H1 (cell line): ENCODE measurements around the gene CCNH. TPM values are rescaled to one million over a fixed set of nuclear protein-coding genes. Genes with fewer than 3 reads are reported as not detected.

Experiments
- CTCF ChIA-PET: fragments of 300-600 bp; sonication (Branson Sonifier 250); formaldehyde crosslinking; loops from one replicate; lab custom pipeline; 2021; ENCODE audit not compliant: partially characterized antibody; lab: Charles Lee
- POLR2A ChIA-PET: fragments of 300-600 bp; sonication (Branson Sonifier 250); formaldehyde crosslinking; loops from one replicate; lab custom pipeline; 2021; ENCODE audit warnings: inconsistent platforms; ENCODE audit not compliant: partially characterized antibody; lab: Charles Lee
- DNase-seq, 2 experiments: peaks; one replicate each; pipeline versions ENCODE4 v3.0.0 to v3.0.0-alpha.2; 2010 to 2022; ENCODE audit warnings: low spot score in 2 of 2, low read depth in 1 of 2, mixed read lengths in 1 of 2
- FAIRE-seq: peaks from 2 replicates; lab custom pipeline; 2011; peaks lifted over from hg19 to GRCh38; lab: Jason Lieb, UNC
- H2AFZ ChIP-seq: 2 replicates; pipeline ENCODE4 v1.8.1; 2012; ENCODE audit warnings: low read length, inconsistent platforms
- H2AK5ac ChIP-seq: 2 replicates; pipeline ENCODE4 v1.6.1; 2013; ENCODE audit warnings: low read depth, low read length
- H2BK120ac ChIP-seq: replicated peaks from 2 replicates; pipeline ENCODE3; 2013; ENCODE audit warnings: low read depth, low read length, inconsistent platforms
- H2BK12ac ChIP-seq: 2 replicates; pipeline ENCODE4 v1.6.1; 2013; ENCODE audit warnings: low read depth, low read length
- H2BK15ac ChIP-seq: 2 replicates; pipeline ENCODE4 v1.6.1; 2013; ENCODE audit warnings: low read length
- H2BK20ac ChIP-seq: 2 replicates; pipeline ENCODE4 v1.6.1; 2013; ENCODE audit warnings: low read length
- H2BK5ac ChIP-seq: 2 replicates; pipeline ENCODE4 v1.6.1; 2013; ENCODE audit warnings: low read depth, low read length
- H3K14ac ChIP-seq: 2 replicates; pipeline ENCODE4 v1.6.1; 2013; ENCODE audit warnings: inconsistent platforms; ENCODE audit not compliant: insufficient read length
- H3K18ac ChIP-seq: 2 replicates; pipeline ENCODE4 v1.6.1; 2013; ENCODE audit warnings: low read length; ENCODE audit errors: extremely low read depth
- H3K23ac ChIP-seq: 2 replicates; pipeline ENCODE4 v1.6.1; 2013; ENCODE audit warnings: inconsistent platforms; ENCODE audit not compliant: insufficient read length
- H3K23me2 ChIP-seq: 2 replicates; pipeline ENCODE4 v1.6.1; 2013; ENCODE audit warnings: low read depth, low read length
- H3K27ac ChIP-seq: 2 replicates; pipeline ENCODE4 v1.6.1; 2011; ENCODE audit warnings: low read depth, low read length, inconsistent platforms
- H3K27me3 ChIP-seq, 4 experiments: replicated peaks in 1 of 4; 1 replicate in 1 of 4; 2 replicates in 3 of 4; pipeline versions ENCODE4 v1.6.1 to v1.8.1; 2011 to 2013; ENCODE audit warnings: low read length in 3 of 4, mild to moderate bottlenecking in 3 of 4, inconsistent platforms in 2 of 4, mixed read lengths in 2 of 4, moderate library complexity in 1 of 4; ENCODE audit not compliant: control insufficient read depth in 3 of 4, insufficient read depth in 3 of 4; ENCODE audit errors: extremely low read depth in 1 of 4
- H3K36me3 ChIP-seq, 4 experiments: 2 replicates each; pipeline versions ENCODE4 v1.6.1 to v1.8.1; 2011 to 2013; ENCODE audit warnings: mild to moderate bottlenecking in 4 of 4, low read length in 3 of 4, moderate library complexity in 2 of 4, control low read depth in 1 of 4, inconsistent platforms in 1 of 4; ENCODE audit not compliant: insufficient read depth in 4 of 4, control insufficient read depth in 2 of 4
- H3K4ac ChIP-seq: replicated peaks from 2 replicates; pipeline ENCODE3; 2013; ENCODE audit warnings: low read length, low read depth, mixed read lengths, inconsistent platforms; ENCODE audit not compliant: insufficient read length
- H3K4me1 ChIP-seq, 4 experiments: replicated peaks in 1 of 4; 1 replicate in 1 of 4; 2 replicates in 3 of 4; pipeline versions ENCODE4 v1.6.1 to v1.8.1; 2011 to 2013; ENCODE audit warnings: low read length in 3 of 4, inconsistent platforms in 2 of 4, mixed read lengths in 1 of 4; ENCODE audit not compliant: insufficient read depth in 4 of 4, control insufficient read depth in 3 of 4
- H3K4me2 ChIP-seq, 2 experiments: 2 replicates each; pipeline versions ENCODE4 v1.6.1 to v1.8.1; 2011 to 2013; ENCODE audit warnings: low read depth in 2 of 2, low read length in 2 of 2, control low read depth in 1 of 2, inconsistent platforms in 1 of 2, mild to moderate bottlenecking in 1 of 2; ENCODE audit not compliant: insufficient read depth in 1 of 2
- H3K4me3 ChIP-seq, 4 experiments: fragments of 200-600, 300-600 bp in 1 of 4; sonication (generic), shearing (Covaris generic), sonication (Bioruptor Twin) in 1 of 4; 2 replicates each; pipeline versions ENCODE4 v1.5.1 to v1.8.1; 2011 to 2016; ENCODE audit warnings: low read length in 4 of 4, low read depth in 3 of 4, control low read depth in 2 of 4, inconsistent platforms in 2 of 4, mild to moderate bottlenecking in 2 of 4, mixed read lengths in 1 of 4, moderate library complexity in 1 of 4; ENCODE audit not compliant: insufficient read depth in 2 of 4; ENCODE audit errors: extremely low read depth in 1 of 4
- H3K56ac ChIP-seq: replicated peaks from 2 replicates; pipeline ENCODE3; 2013; ENCODE audit warnings: low read depth, mild to moderate bottlenecking, mixed read lengths, low read length, inconsistent platforms; ENCODE audit not compliant: insufficient read length
- H3K79me1 ChIP-seq: 2 replicates; pipeline ENCODE4 v1.6.1; 2013; ENCODE audit warnings: low read depth, low read length, control low read depth
- H3K79me2 ChIP-seq, 2 experiments: 2 replicates each; pipeline versions ENCODE4 v1.6.1 to v1.8.1; 2012 to 2013; ENCODE audit warnings: low read length in 2 of 2, mild to moderate bottlenecking in 2 of 2, inconsistent platforms in 1 of 2; ENCODE audit not compliant: insufficient read depth in 2 of 2, control insufficient read depth in 1 of 2
- H3K9ac ChIP-seq, 4 experiments: replicated peaks in 1 of 4; 1 replicate in 1 of 4; 2 replicates in 3 of 4; pipeline versions ENCODE4 v1.6.1 to v1.8.1; 2011 to 2013; ENCODE audit warnings: low read depth in 3 of 4, low read length in 3 of 4, control low read depth in 2 of 4, mild to moderate bottlenecking in 2 of 4, moderate library complexity in 2 of 4, inconsistent platforms in 1 of 4; ENCODE audit errors: extremely low read depth in 1 of 4
- H3K9me3 ChIP-seq, 2 experiments: 2 replicates each; pipeline versions ENCODE4 v1.6.1 to v1.8.1; 2012 to 2013; ENCODE audit warnings: mild to moderate bottlenecking in 2 of 2, moderate library complexity in 2 of 2, control low read depth in 1 of 2, inconsistent platforms in 1 of 2, low read depth in 1 of 2, low read length in 1 of 2, mixed read lengths in 1 of 2; ENCODE audit not compliant: insufficient read depth in 2 of 2
- H4K20me1 ChIP-seq, 2 experiments: replicated peaks in 1 of 2; 2 replicates each; pipeline versions ENCODE3 to v1.8.1; 2011 to 2013; ENCODE audit warnings: inconsistent platforms in 2 of 2, low read length in 2 of 2, mild to moderate bottlenecking in 1 of 2; ENCODE audit not compliant: insufficient read depth in 2 of 2, control insufficient read depth in 1 of 2
- H4K5ac ChIP-seq: 2 replicates; pipeline ENCODE4 v1.6.1; 2013; ENCODE audit warnings: low read length, low read depth, mixed read lengths, inconsistent platforms; ENCODE audit not compliant: insufficient read length
- H4K8ac ChIP-seq: 2 replicates; pipeline ENCODE4 v1.8.0; 2013; ENCODE audit warnings: mild to moderate bottlenecking, moderate library complexity, low read length, inconsistent platforms; ENCODE audit not compliant: insufficient read depth; ENCODE audit errors: extremely low read depth
- H4K91ac ChIP-seq: replicated peaks from 2 replicates; pipeline ENCODE3; 2013; ENCODE audit warnings: low read length, mixed read lengths, inconsistent platforms; ENCODE audit not compliant: insufficient read length
- BACH1 ChIP-seq: IDR thresholded peaks from 2 replicates; pipeline ENCODE4 v1.6.1; 2012; ENCODE audit warnings: low read length, improper control_type of control experiment
- EZH2 ChIP-seq: fragments of 200-600 bp; sonication (generic); IDR thresholded peaks from 2 replicates; pipeline ENCODE4 v1.7.1; 2012; ENCODE audit warnings: low read depth, mild to moderate bottlenecking, moderate library complexity, low read length, inconsistent platforms; ENCODE audit not compliant: severe bottlenecking
- GABPA ChIP-seq: IDR thresholded peaks from 2 replicates; pipeline ENCODE4 v1.6.1; 2011; ENCODE audit warnings: mild to moderate bottlenecking, low read length, moderate library complexity, borderline replicate concordance; ENCODE audit not compliant: insufficient read depth
- SIRT6 ChIP-seq: IDR thresholded peaks from one replicate; pipeline ENCODE4 v1.7.1; 2012; ENCODE audit warnings: low read length, inconsistent platforms
- SP4 ChIP-seq: IDR thresholded peaks from 2 replicates; pipeline ENCODE4 v1.6.1; 2012; ENCODE audit warnings: low read length, inconsistent platforms
- WGBS, 2 experiments: shearing (Covaris generic) in 1 of 2; methylation state at CpG; one replicate each; pipeline versions ENCODE4 v1.1.6 to v1.1.7; 2013 to 2015; ENCODE audit warnings: low lambda C conversion rate in 2 of 2, mixed read lengths in 2 of 2, inconsistent platforms in 1 of 2, low coverage in 1 of 2, missing lambda C conversion rate in 1 of 2; ENCODE audit not compliant: insufficient replicate concordance in 2 of 2, insufficient coverage in 1 of 2, insufficient read length in 1 of 2; ENCODE audit errors: extremely low coverage in 1 of 2, missing lambda C conversion rate in 1 of 2; 5-methylcytosine and 5-hydroxymethylcytosine counted together
- polyA plus RNA-seq, 7 experiments: library from polyadenylated mRNA; depleted of rRNA in 3 of 7; stranded (reverse) in 5 of 7; unstranded in 2 of 7; fragments of >200 nt in 5 of 7; fragments of 200-250 nt in 2 of 7; gene quantifications; 1 replicate in 5 of 7; 2 replicates in 1 of 7; 4 replicates in 1 of 7; pipeline versions ENCODE4 v1.2.1 to v1.2.3, GENCODE V29; 2011 to 2013; ENCODE audit warnings: missing spikeins in 2 of 7, mixed read lengths in 2 of 7
- total RNA-seq: library from RNA; stranded (reverse); fragmentation: NEBNext Ultra II Directional; extraction: Animal tissue kit (Norgen Biotek cat#: 25700); gene quantifications from 2 replicates; pipeline ENCODE4 v1.2.1, GENCODE V29; 2021

CCNH gene
- total and polyA plus RNA-seq, 2 of the 8 experiments (the other 6 are each of a cell fraction or from before 2014, with no cell fraction given), result 38.2 to 41.8 TPM

- Histone ChIP-seq H3K56ac (no peak overlapping the region), H2BK20ac (no peak overlapping the region), H3K9ac (no peak overlapping the region), H4K8ac (no peak overlapping the region), H3K9me3 (no peaks in the 10 kb centered on the region), H3K23ac (no peak overlapping the region), H3K4me1 (no peaks in the 10 kb centered on the region), H3K79me2 (no peaks in the 10 kb centered on the region), H3K14ac (no peak overlapping the region), H2BK5ac (no peak overlapping the region), H3K27ac (no peak overlapping the region), H3K27me3 (no peaks in the 10 kb centered on the region), H2BK120ac (no peak overlapping the region), H4K5ac (no peak overlapping the region), H3K18ac (no peak overlapping the region), H2BK15ac (no peak overlapping the region), H3K4me3 (no peak overlapping the region), H3K4ac (no peak overlapping the region), H2BK12ac (no peak overlapping the region), H3K36me3 (peaks cover 0 to 3% (median 1%) of the 10 kb centered on the region in 4 experiments; a peak in 2 of 8 replicates), H4K20me1 (peaks cover 0 to 1% of the 10 kb centered on the region in 2 experiments), H2AK5ac (no peak overlapping the region), H3K79me1 (no peaks in the 10 kb centered on the region), H3K23me2 (no peaks in the 10 kb centered on the region), H4K91ac (no peak overlapping the region), H2AFZ (no peak overlapping the region), H3K4me2 (no peak overlapping the region)
- FAIRE-seq (no peak), DNase-seq (no peak)
- WGBS, 2 experiments, result 88% methylated on average over 3 of the region's 3 CpGs; no CpG with 5 or more reads in 1 of the 2 experiments
- ChIA-PET CTCF (no interaction called here), POLR2A (interaction anchor here (1.0 kb wide), 1 partner anchor 100 kb away, joined by 3 read pairs; no protein-coding TSS in a partner anchor)
- no peak for TF ChIP-seq GABPA
- TF ChIP-seq EZH2, result no peak
- no peak for TF ChIP-seq SP4
- no peak for TF ChIP-seq BACH1
- TF ChIP-seq SIRT6, result no peak
These were observed 44.1 kb downstream of the CCNH start for GRCh38 chr5:87368601-87369000.
